HL-60 (cell line): ENCODE results near the gene TIMM50.
A peak's percentile ranks its signal among the peaks of the same experiment; 100 is the strongest.

ENCODE experiments used
- DNase-seq, 2 experiments: peaks; one replicate each; pipeline ENCODE4 v3.0.0-alpha.2; 2010 to 2020; ENCODE audit warnings: low read depth in 1 of 2, low spot score in 1 of 2
- H3K27ac ChIP-seq: fragments of 250-450 bp; sonication (Bioruptor Pico); replicated peaks from 2 replicates; pipeline ENCODE4 v1.5.1; 2020; ENCODE audit warnings: mild to moderate bottlenecking, moderate library complexity
- H3K27me3 ChIP-seq: fragments of 250-450 bp; sonication (Bioruptor Pico); 2 replicates; pipeline ENCODE4 v1.5.1; 2021; ENCODE audit warnings: mild to moderate bottlenecking, moderate library complexity; ENCODE audit not compliant: insufficient read depth, poor library complexity, severe bottlenecking
- H3K4me3 ChIP-seq: replicated peaks from 2 replicates; pipeline ENCODE4 v1.5.1; 2011; ENCODE audit warnings: mild to moderate bottlenecking, control low read depth, low read length; ENCODE audit not compliant: insufficient read depth
- GABPA ChIP-seq: IDR thresholded peaks from 2 replicates; pipeline ENCODE4 v1.6.1; 2012; ENCODE audit warnings: low read depth
- POLR2AphosphoS5 ChIP-seq: IDR thresholded peaks from 2 replicates; pipeline ENCODE4 v1.6.1; 2012; ENCODE audit warnings: low read depth
- REST ChIP-seq: IDR thresholded peaks from 2 replicates; pipeline ENCODE4 v1.6.1; 2012; ENCODE audit warnings: low read depth; ENCODE audit not compliant: insufficient replicate concordance
- SPI1 ChIP-seq: IDR thresholded peaks from 2 replicates; pipeline ENCODE4 v1.6.1; 2012; ENCODE audit warnings: low read depth, mild to moderate bottlenecking, borderline replicate concordance
- TF ChIP-seq, protein P1 (sequence below): IDR thresholded peaks from one replicate; pipeline ENCODE4 v1.5.1; 2011; ENCODE audit warnings: low read length, control low read depth, inconsistent platforms; ENCODE audit not compliant: insufficient read depth

The TIMM50 gene

GRCh38 chr19:39481676-39482075 lies 1.0 kb downstream of the TIMM50 start:
- TF ChIP-seq GABPA (no peak), SPI1 (no peak), POLR2AphosphoS5 (no peak), REST (no peak)
- TF ChIP-seq, protein P1, sequence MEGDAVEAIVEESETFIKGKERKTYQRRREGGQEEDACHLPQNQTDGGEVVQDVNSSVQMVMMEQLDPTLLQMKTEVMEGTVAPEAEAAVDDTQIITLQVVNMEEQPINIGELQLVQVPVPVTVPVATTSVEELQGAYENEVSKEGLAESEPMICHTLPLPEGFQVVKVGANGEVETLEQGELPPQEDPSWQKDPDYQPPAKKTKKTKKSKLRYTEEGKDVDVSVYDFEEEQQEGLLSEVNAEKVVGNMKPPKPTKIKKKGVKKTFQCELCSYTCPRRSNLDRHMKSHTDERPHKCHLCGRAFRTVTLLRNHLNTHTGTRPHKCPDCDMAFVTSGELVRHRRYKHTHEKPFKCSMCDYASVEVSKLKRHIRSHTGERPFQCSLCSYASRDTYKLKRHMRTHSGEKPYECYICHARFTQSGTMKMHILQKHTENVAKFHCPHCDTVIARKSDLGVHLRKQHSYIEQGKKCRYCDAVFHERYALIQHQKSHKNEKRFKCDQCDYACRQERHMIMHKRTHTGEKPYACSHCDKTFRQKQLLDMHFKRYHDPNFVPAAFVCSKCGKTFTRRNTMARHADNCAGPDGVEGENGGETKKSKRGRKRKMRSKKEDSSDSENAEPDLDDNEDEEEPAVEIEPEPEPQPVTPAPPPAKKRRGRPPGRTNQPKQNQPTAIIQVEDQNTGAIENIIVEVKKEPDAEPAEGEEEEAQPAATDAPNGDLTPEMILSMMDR, result no peak
- H3K27ac ChIP-seq, result peak overlapping the region; percentile 79
- DNase-seq, result no peak
- H3K27me3 ChIP-seq, result no peaks in the 10 kb centered on the region
- H3K4me3 ChIP-seq, result peak overlapping the region; percentile 88

DNA sequence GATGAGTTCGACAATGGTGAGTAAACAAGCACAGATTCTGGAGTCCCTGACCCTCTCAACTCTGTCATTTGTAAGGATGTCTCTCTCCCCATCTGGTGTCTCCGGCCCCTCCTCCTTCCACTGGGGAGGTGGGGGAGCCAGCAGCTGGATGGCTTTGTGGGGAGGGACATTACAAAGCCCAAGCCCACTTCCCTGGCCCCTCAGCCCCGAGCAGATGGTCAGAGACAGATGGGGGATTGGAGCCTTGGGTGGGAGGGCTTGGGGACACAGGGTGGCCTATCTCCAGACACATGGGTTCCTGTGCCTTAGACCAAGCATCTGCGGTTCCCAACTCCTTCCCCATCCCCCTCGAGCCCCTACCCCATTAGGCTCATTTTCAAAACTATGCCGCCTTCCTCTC lies 2.5 kb downstream of the TIMM50 start:
- DNase-seq, result no peak
- H3K4me3 ChIP-seq, result no peak overlapping the region
- H3K27ac ChIP-seq, result no peak overlapping the region
- TF ChIP-seq POLR2AphosphoS5 (no peak), GABPA (no peak), SPI1 (no peak), REST (no peak)
- TF ChIP-seq, protein P1, result no peak
- no peaks in the 10 kb centered on the region for H3K27me3 ChIP-seq

- H3K27me3 ChIP-seq, result no peaks in the 10 kb centered on the region
- no peak for DNase-seq
- H3K27ac ChIP-seq, result no peak overlapping the region
- TF ChIP-seq SPI1 (no peak), GABPA (no peak), POLR2AphosphoS5 (no peak), REST (no peak)
- TF ChIP-seq, protein P1, result no peak
- no peak overlapping the region for H3K4me3 ChIP-seq
Measured at GRCh38 chr19:39489756-39490155, 9.1 kb downstream of the TIMM50 start.
